ENCODE measurements around the gene ZNF207.
"Not testable (repeated sequence)": the region's sequence is repeated elsewhere in the genome, so short reads cannot be mapped to it uniquely, and the experiment has no call there.

The ZNF207 gene

GRCh38 chr17:32388613-32389459 is 38.9 kb downstream of the ZNF207 start:
- DNase-seq = no peak

- DNase-seq = no peak
These were observed 43.9 kb downstream of the ZNF207 start for GRCh38 chr17:32393904-32394303.

DNA sequence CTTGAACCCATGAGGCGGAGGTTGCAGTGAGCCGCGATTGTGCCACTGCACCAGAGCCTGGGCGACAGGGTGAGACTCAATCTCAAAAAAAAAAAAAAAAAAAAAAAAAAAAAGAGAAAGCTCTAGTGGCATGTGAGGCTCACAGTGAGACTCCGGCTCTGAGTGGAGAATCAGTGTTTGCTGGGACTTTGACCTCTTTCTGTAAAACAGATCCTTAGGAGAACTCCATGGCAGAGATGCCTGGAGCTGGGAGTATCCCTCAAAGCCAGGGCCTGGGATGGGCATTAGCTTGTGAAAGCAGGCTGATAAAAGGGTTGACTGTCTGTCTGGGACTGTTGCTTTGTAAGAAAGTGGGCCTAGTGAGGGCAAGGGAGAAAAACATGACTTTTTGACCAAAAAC is 46.4 kb downstream of the ZNF207 start:
- no peak for DNase-seq

GRCh38 chr17:32398946-32399345 is 49.0 kb downstream of the ZNF207 start:
- DNase-seq = no peak

DNA sequence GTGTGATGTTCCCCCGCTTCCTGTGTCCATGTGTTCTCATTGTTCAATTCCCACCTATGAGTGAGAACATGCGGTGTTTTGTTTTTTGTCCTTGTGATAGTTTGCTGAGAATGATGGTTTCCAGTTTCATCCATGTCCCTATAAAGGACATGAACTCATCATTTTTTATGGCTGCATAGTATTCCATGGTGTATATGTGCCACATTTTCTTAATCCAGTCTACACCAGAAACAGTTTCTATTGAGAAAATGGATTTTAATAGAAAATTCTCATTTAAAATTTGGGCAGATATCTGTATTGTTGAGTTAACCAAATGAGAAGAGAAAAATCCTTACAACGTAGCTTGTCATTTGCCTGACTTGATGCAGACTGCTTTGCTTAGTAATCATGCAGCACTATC is 60.1 kb downstream of the ZNF207 start:
- not testable (repeated sequence) for DNase-seq

DNA sequence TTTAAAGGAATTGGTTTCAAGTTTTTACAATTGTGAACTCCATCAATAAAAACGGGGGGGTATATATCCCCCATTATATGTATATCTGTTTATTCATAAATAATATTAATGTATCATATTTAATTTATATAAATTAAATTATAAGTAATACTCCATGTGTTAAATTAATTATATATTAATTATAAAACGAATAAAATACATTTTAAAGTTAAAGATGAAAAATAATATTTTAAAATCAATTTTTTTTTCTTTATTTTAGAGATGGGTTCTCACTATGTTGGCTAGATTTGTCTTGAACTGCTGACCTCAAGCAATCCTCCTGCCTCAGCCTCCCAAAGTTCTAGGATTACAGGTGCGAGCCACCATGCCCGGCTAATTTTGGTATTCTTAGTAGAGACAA is 76.9 kb downstream of the ZNF207 start:
- DNase-seq = no peak

- no peak for DNase-seq
These were observed 79.6 kb downstream of the ZNF207 start for GRCh38 chr17:32429598-32429997.
